ENCODE data around the gene OARD1. TPM values are rescaled to one million over a fixed set of nuclear protein-coding genes. Genes with fewer than 3 reads are reported as not detected.

The OARD1 gene
- total RNA-seq, 2 donors from 2014 or later = 39.9 to 52.6 TPM

- Mint-ChIP-seq H3K27ac (peak overlapping the region in 1 of 2 donors; percentile 79), H3K36me3 (peaks cover 38 to 41% of the 10 kb centered on the region in 2 donors), H3K9me3 (no peaks in the 10 kb centered on the region)
- ATAC-seq (no peak), DNase-seq (ENCODE audit: low spot score in 2 of 2) (no peak)
These were observed 6.9 kb upstream of the OARD1 start for GRCh38 chr6:41079080-41079479.

- no peaks in the 10 kb centered on the region for H3K9me3 Mint-ChIP-seq
- peaks cover 36 to 47% of the 10 kb centered on the region in 2 donors for H3K36me3 Mint-ChIP-seq
- DNase-seq (ENCODE audit: low spot score in 2 of 2) = no peak
- H3K27ac Mint-ChIP-seq = no peak overlapping the region
- no peak for ATAC-seq
These were observed 5.9 kb upstream of the OARD1 start for GRCh38 chr6:41078101-41078500.

- Mint-ChIP-seq H3K27ac (no peak overlapping the region), H3K9me3 (no peaks in the 10 kb centered on the region), H3K36me3 (peaks cover 36 to 47% of the 10 kb centered on the region in 2 donors)
- DNase-seq (ENCODE audit: low spot score in 2 of 2) = no peak
- no peak for ATAC-seq
These were observed 5.4 kb upstream of the OARD1 start for GRCh38 chr6:41077536-41077935.

- Mint-ChIP-seq H3K27ac (peak overlapping the region in 1 of 2 donors; percentile 99), H3K36me3 (peaks cover 44 to 46% of the 10 kb centered on the region in 2 donors), H3K9me3 (no peaks in the 10 kb centered on the region)
- no peak for DNase-seq (ENCODE audit: low spot score in 2 of 2)
- no peak for ATAC-seq
These were observed 3.8 kb upstream of the OARD1 start for GRCh38 chr6:41075651-41076626.

- Mint-ChIP-seq H3K36me3 (peaks cover 34 to 41% of the 10 kb centered on the region in 2 donors), H3K27ac (peak overlapping the region; percentile 96 to 99), H3K9me3 (no peaks in the 10 kb centered on the region)
- DNase-seq (ENCODE audit: low spot score in 2 of 2) = no peak
- no peak for ATAC-seq
These were observed 2.7 kb upstream of the OARD1 start for GRCh38 chr6:41074692-41075436.

- no peak for ATAC-seq
- no peaks in the 10 kb centered on the region for H3K9me3 Mint-ChIP-seq
- DNase-seq (ENCODE audit: low spot score in 2 of 2) = no peak
- H3K36me3 Mint-ChIP-seq = peaks cover 27 to 33% of the 10 kb centered on the region in 2 donors
- H3K27ac Mint-ChIP-seq = peak overlapping the region; percentile 96 to 99
These were observed 2.0 kb upstream of the OARD1 start for GRCh38 chr6:41073968-41074691.

- DNase-seq (ENCODE audit: low spot score in 2 of 2) (peak; percentile 81 to 84), ATAC-seq (peak; percentile 21 to 29)
- Mint-ChIP-seq H3K9me3 (no peaks in the 10 kb centered on the region), H3K36me3 (peaks cover 22 to 29% of the 10 kb centered on the region in 2 donors), H3K27ac (peak overlapping the region; percentile 96 to 99)
These were observed 1.2 kb upstream of the OARD1 start for GRCh38 chr6:41073203-41073967.

- peak; percentile 80 to 83 for ATAC-seq
- H3K9me3 Mint-ChIP-seq = no peaks in the 10 kb centered on the region
- DNase-seq (ENCODE audit: low spot score in 2 of 2) = no peak
These were observed 663 bp upstream of the OARD1 start, which contains the start of gene NFYA for GRCh38 chr6:41072836-41073202. Gene NFYA (plus strand): TSS chr6:41072974. CDS start chr6:41079090, 6,116 bp downstream.

GRCh38 chr6:41071501-41071922 is 644 bp downstream of the OARD1 start:
- no peak for DNase-seq (ENCODE audit: low spot score in 2 of 2)
- Mint-ChIP-seq H3K27ac (peak overlapping the region; percentile 97 to 99), H3K36me3 (peaks cover 32 to 40% of the 10 kb centered on the region in 2 donors), H3K9me3 (no peaks in the 10 kb centered on the region)
- no peak for ATAC-seq

More at GRCh38 chr6:41072836-41073202, 663 bp upstream of the OARD1 start, which contains the start of gene NFYA:
- peaks cover 22 to 29% of the 10 kb centered on the region in 2 donors for H3K36me3 Mint-ChIP-seq
- H3K27ac Mint-ChIP-seq = peak within 1 kb of the TSS; percentile 97 to 99

- Mint-ChIP-seq H3K9me3 (no peaks in the 10 kb centered on the region), H3K36me3 (peaks cover 23 to 27% of the 10 kb centered on the region in 2 donors), H3K27ac (peak overlapping the region in 1 of 2 donors; percentile 18)
- ATAC-seq (no peak), DNase-seq (ENCODE audit: low spot score in 2 of 2) (peak in 1 of 2 donors; percentile 55)
These were observed 5.3 kb downstream of the OARD1 start for GRCh38 chr6:41066867-41067304.

- H3K27ac Mint-ChIP-seq = no peak overlapping the region
- no peak for DNase-seq (ENCODE audit: low spot score in 2 of 2)
- no peaks in the 10 kb centered on the region for H3K9me3 Mint-ChIP-seq
- H3K36me3 Mint-ChIP-seq = peaks cover 15 to 16% of the 10 kb centered on the region in 2 donors
- ATAC-seq = no peak
These were observed 6.6 kb downstream of the OARD1 start for GRCh38 chr6:41065550-41066026.

- H3K27ac Mint-ChIP-seq = no peak overlapping the region
- DNase-seq (ENCODE audit: low spot score in 2 of 2) = no peak
These were observed 7.3 kb downstream of the OARD1 start for GRCh38 chr6:41064841-41065240.

GRCh38 chr6:41063884-41064285 is 8.3 kb downstream of the OARD1 start:
- no peak for DNase-seq (ENCODE audit: low spot score in 2 of 2)
- H3K9me3 Mint-ChIP-seq = no peaks in the 10 kb centered on the region
- peaks cover 13 to 15% of the 10 kb centered on the region in 2 donors for H3K36me3 Mint-ChIP-seq
- H3K27ac Mint-ChIP-seq = no peak overlapping the region
- no peak for ATAC-seq

More at GRCh38 chr6:41064841-41065240, 7.3 kb downstream of the OARD1 start:
- Mint-ChIP-seq H3K36me3 (peaks cover 13 to 15% of the 10 kb centered on the region in 2 donors), H3K9me3 (no peaks in the 10 kb centered on the region)
- no peak for ATAC-seq

GRCh38 chr6:41062056-41062455 is 10.1 kb downstream of the OARD1 start:
- Mint-ChIP-seq H3K27ac (no peak overlapping the region), H3K36me3 (peaks cover 7 to 10% of the 10 kb centered on the region in 2 donors), H3K9me3 (no peaks in the 10 kb centered on the region)
- no peak for ATAC-seq
- DNase-seq (ENCODE audit: low spot score in 2 of 2) = no peak

GRCh38 chr6:41061196-41061726 is 10.9 kb downstream of the OARD1 start:
- H3K9me3 Mint-ChIP-seq = no peaks in the 10 kb centered on the region
- H3K27ac Mint-ChIP-seq = no peak overlapping the region
- DNase-seq (ENCODE audit: low spot score in 2 of 2) (no peak), ATAC-seq (no peak)
- peaks cover 0 to 4% of the 10 kb centered on the region in 2 donors for H3K36me3 Mint-ChIP-seq
